Tibial nerve (tissue), 4 donors: ENCODE results near the gene RBPJL.

Experiments used
- EP300 ChIP-seq, 2 donors: sonication (generic); formaldehyde crosslinking; IDR thresholded peaks; one replicate each; pipeline ENCODE4 v1.6.1; 2017; ENCODE audit warnings: antibody characterized with exemption in 2 of 2, mild to moderate bottlenecking in 1 of 2
- TF ChIP-seq, protein P1 (sequence below), 5 experiments: fragments of 200-600 bp in 3 of 5; fragments of 450-650 bp in 2 of 5; sonication (generic) in 3 of 5; IDR thresholded peaks; one replicate each; pipeline ENCODE4 v1.5.1; 2016 to 2019; ENCODE audit warnings: antibody characterized with exemption in 5 of 5, mild to moderate bottlenecking in 3 of 5, moderate library complexity in 2 of 5

- TF ChIP-seq, protein P1, sequence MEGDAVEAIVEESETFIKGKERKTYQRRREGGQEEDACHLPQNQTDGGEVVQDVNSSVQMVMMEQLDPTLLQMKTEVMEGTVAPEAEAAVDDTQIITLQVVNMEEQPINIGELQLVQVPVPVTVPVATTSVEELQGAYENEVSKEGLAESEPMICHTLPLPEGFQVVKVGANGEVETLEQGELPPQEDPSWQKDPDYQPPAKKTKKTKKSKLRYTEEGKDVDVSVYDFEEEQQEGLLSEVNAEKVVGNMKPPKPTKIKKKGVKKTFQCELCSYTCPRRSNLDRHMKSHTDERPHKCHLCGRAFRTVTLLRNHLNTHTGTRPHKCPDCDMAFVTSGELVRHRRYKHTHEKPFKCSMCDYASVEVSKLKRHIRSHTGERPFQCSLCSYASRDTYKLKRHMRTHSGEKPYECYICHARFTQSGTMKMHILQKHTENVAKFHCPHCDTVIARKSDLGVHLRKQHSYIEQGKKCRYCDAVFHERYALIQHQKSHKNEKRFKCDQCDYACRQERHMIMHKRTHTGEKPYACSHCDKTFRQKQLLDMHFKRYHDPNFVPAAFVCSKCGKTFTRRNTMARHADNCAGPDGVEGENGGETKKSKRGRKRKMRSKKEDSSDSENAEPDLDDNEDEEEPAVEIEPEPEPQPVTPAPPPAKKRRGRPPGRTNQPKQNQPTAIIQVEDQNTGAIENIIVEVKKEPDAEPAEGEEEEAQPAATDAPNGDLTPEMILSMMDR (IDR thresholded peaks at IDR 0.05), result no peak
- no peak for TF ChIP-seq EP300 (IDR thresholded peaks at IDR 0.05)
Observed at GRCh38 chr20:45283551-45284057, 23.0 kb upstream of the RBPJL start.
